ENCODE results near the gene VEZT. TPM values are rescaled to one million over a fixed set of nuclear protein-coding genes. Genes with fewer than 3 reads are reported as not detected.

VEZT gene
- total and polyA plus RNA-seq, 9 of the 15 experiments (the other 6 are each of a cell fraction or from before 2014, with no cell fraction given): 16.1 to 61.5 (median 32.6) TPM

- TF ChIP-seq GABPB1 (CRISPR knock-in tag; IDR thresholded peaks at IDR 0.05): no peak
- TF ChIP-seq CBFA2T3 (IDR thresholded peaks at IDR 0.05): no peak
- TF ChIP-seq NCOA2 (IDR thresholded peaks at IDR 0.05; ENCODE audit: partially characterized antibody in 2 of 2): no peak
- no peak for TF ChIP-seq STAT5B (CRISPR knock-in tag; IDR thresholded peaks at IDR 0.05)
- TF ChIP-seq PATZ1 (CRISPR knock-in tag; IDR thresholded peaks at IDR 0.05; ENCODE audit: borderline replicate concordance): no peak
- no peak for TF ChIP-seq RNF2 (IDR thresholded peaks at IDR 0.05)
- no peak for TF ChIP-seq GTF2F1 (IDR thresholded peaks at IDR 0.05; ENCODE audit: low read depth, low read length)
- no peak for TF ChIP-seq MYBL2 (IDR thresholded peaks at IDR 0.05; ENCODE audit: low read depth)
- TF ChIP-seq MYBL2 (CRISPR knock-in tag; IDR thresholded peaks at IDR 0.05; ENCODE audit: borderline replicate concordance): no peak
- no peak for TF ChIP-seq HDAC3 (IDR thresholded peaks at IDR 0.05; ENCODE audit: borderline replicate concordance, partially characterized antibody)
- TF ChIP-seq KAT2B (IDR thresholded peaks at IDR 0.05; ENCODE audit: low read depth, low read length): no peak
- TF ChIP-seq DNMT1 (IDR thresholded peaks at IDR 0.05): no peak
- TF ChIP-seq HDAC2 (IDR thresholded peaks at IDR 0.05): 0 out of 2 replicates have a peak, but pooled peaks have one; percentile 27
- TF ChIP-seq ZNF764 (CRISPR knock-in tag; IDR thresholded peaks at IDR 0.05; ENCODE audit: low read depth): no peak
- no peak for TF ChIP-seq ARID4B (CRISPR knock-in tag; IDR thresholded peaks at IDR 0.05)
- no peak for TF ChIP-seq NR2F6 (CRISPR knock-in tag; IDR thresholded peaks at IDR 0.05)
- TF ChIP-seq ZNF280A (IDR thresholded peaks at IDR 0.05; ENCODE audit: low read depth, partially characterized antibody): no peak
Measured at GRCh38 chr12:95218150-95219133, 835 bp downstream of the VEZT start (continued).

All from K562 (cell line).